WTC11 (cell line): ENCODE measurements around the gene UBE2M. TPM values are rescaled to one million over a fixed set of nuclear protein-coding genes. Genes with fewer than 3 reads are reported as not detected.

Experiments
- ATAC-seq: fragments of 200-7000 bp; cut with Tn5 transposase; 2 replicates; pipeline ENCODE4 v1.10.0; 2021; ENCODE audit warnings: mild to moderate bottlenecking, moderate library complexity
- CTCF ChIA-PET: fragments of 300-600 bp; sonication (Branson Sonifier 250); formaldehyde crosslinking; loops from one replicate; lab custom pipeline; 2021; ENCODE audit warnings: antibody characterized with exemption; lab: Charles Lee
- POLR2A ChIA-PET: fragments of 350-600 bp; sonication (Branson Sonifier 250); formaldehyde crosslinking; loops from one replicate; lab custom pipeline; 2021; ENCODE audit warnings: antibody characterized with exemption; lab: Charles Lee
- DNase-seq: peaks from one replicate; pipeline ENCODE4 v3.0.0; 2021; ENCODE audit warnings: low spot score
- H3K27ac Mint-ChIP-seq: 2 replicates; pipeline ENCODE4 v1.8.0; 2021; ENCODE audit warnings: mixed read lengths
- H3K27me3 Mint-ChIP-seq: 2 replicates; pipeline ENCODE4 v1.8.0; 2021; ENCODE audit warnings: low read depth, mild to moderate bottlenecking, moderate library complexity, mixed read lengths
- H3K36me3 Mint-ChIP-seq: 2 replicates; pipeline ENCODE4 v1.8.0; 2021; ENCODE audit warnings: mixed read lengths
- H3K4me1 Mint-ChIP-seq: 2 replicates; pipeline ENCODE4 v1.8.0; 2022; ENCODE audit warnings: mixed read lengths
- H3K4me3 Mint-ChIP-seq: 2 replicates; pipeline ENCODE4 v1.8.0; 2021; ENCODE audit warnings: mild to moderate bottlenecking, moderate library complexity, mixed read lengths
- H3K9me3 Mint-ChIP-seq: 2 replicates; pipeline ENCODE4 v1.8.0; 2021; ENCODE audit warnings: mixed read lengths
- ATF1 ChIP-seq: sonication (generic); formaldehyde crosslinking; IDR thresholded peaks from 2 replicates; pipeline ENCODE4 v1.8.1; 2023; ENCODE audit warnings: mild to moderate bottlenecking, moderate library complexity, missing genetic modification reagents
- GTF2I ChIP-seq: fragments of 250-450 bp; sonication (Bioruptor Pico); conservative IDR thresholded peaks from 2 replicates; pipeline ENCODE4 v1.4.0; 2021; ENCODE audit warnings: mild to moderate bottlenecking
- HMGA2 ChIP-seq: fragments of 250-450 bp; sonication (Bioruptor Pico); IDR thresholded peaks from 2 replicates; pipeline ENCODE4 v1.4.0; 2021; ENCODE audit warnings: mild to moderate bottlenecking, moderate library complexity
- HMGXB4 ChIP-seq: sonication (generic); formaldehyde crosslinking; IDR thresholded peaks from 2 replicates; pipeline ENCODE4 v1.8.1; 2023; ENCODE audit warnings: mild to moderate bottlenecking, moderate library complexity, missing genetic modification reagents
- JAZF1 ChIP-seq: fragments of 250-450 bp; sonication (Bioruptor Pico); IDR thresholded peaks from 2 replicates; pipeline ENCODE4 v1.9.0; 2021; ENCODE audit warnings: moderate library complexity, mild to moderate bottlenecking, inconsistent platforms
- JUN ChIP-seq: sonication (generic); formaldehyde crosslinking; IDR thresholded peaks from 2 replicates; pipeline ENCODE4 v1.8.0; 2023; ENCODE audit warnings: mild to moderate bottlenecking, missing genetic modification reagents
- MAX ChIP-seq: sonication (generic); formaldehyde crosslinking; IDR thresholded peaks from 2 replicates; pipeline ENCODE4 v1.8.0; 2022; ENCODE audit warnings: mild to moderate bottlenecking, missing genetic modification reagents
- NFE2L1 ChIP-seq: sonication (generic); formaldehyde crosslinking; IDR thresholded peaks from 2 replicates; pipeline ENCODE4 v1.8.1; 2023; ENCODE audit warnings: missing genetic modification reagents
- SOX15 ChIP-seq: fragments of 250-450 bp; sonication (Bioruptor Pico); IDR thresholded peaks from 2 replicates; pipeline ENCODE4 v1.9.0; 2021; ENCODE audit warnings: mild to moderate bottlenecking
- ZBTB43 ChIP-seq: sonication (generic); formaldehyde crosslinking; IDR thresholded peaks from 2 replicates; pipeline ENCODE4 v1.8.1; 2023; ENCODE audit warnings: mild to moderate bottlenecking, missing genetic modification reagents
- ZMAT4 ChIP-seq: fragments of 250-450 bp; sonication (Bioruptor Pico); IDR thresholded peaks from 2 replicates; pipeline ENCODE4 v1.9.0; 2021; ENCODE audit warnings: mild to moderate bottlenecking
- ZNF121 ChIP-seq: sonication (generic); formaldehyde crosslinking; IDR thresholded peaks from 2 replicates; pipeline ENCODE4 v1.8.0; 2023; ENCODE audit warnings: missing genetic modification reagents
- ZNF219 ChIP-seq: sonication (generic); formaldehyde crosslinking; IDR thresholded peaks from 2 replicates; pipeline ENCODE4 v1.8.0; 2023; ENCODE audit warnings: missing genetic modification reagents, mild to moderate bottlenecking, borderline replicate concordance
- ZNF671 ChIP-seq: fragments of 250-450 bp; sonication (Bioruptor Pico); IDR thresholded peaks from 2 replicates; pipeline ENCODE4 v1.8.0; 2021; ENCODE audit warnings: mild to moderate bottlenecking
- total RNA-seq: library from RNA; stranded (reverse); gene quantifications from 3 replicates; pipeline ENCODE4 v1.2.3, GENCODE V29; 2021
- TF ChIP-seq, protein P1 (sequence below): sonication (generic); formaldehyde crosslinking; IDR thresholded peaks from 2 replicates; pipeline ENCODE4 v1.8.1; 2023; ENCODE audit warnings: mild to moderate bottlenecking, missing genetic modification reagents, moderate library complexity
- TF ChIP-seq, protein P2 (sequence below): sonication (generic); formaldehyde crosslinking; IDR thresholded peaks from 2 replicates; pipeline ENCODE4 v1.8.0; 2023; ENCODE audit warnings: missing genetic modification reagents, mild to moderate bottlenecking, borderline replicate concordance

Gene UBE2M
- total RNA-seq, 1 experiment from 2014 or later: 105 TPM

DNA sequence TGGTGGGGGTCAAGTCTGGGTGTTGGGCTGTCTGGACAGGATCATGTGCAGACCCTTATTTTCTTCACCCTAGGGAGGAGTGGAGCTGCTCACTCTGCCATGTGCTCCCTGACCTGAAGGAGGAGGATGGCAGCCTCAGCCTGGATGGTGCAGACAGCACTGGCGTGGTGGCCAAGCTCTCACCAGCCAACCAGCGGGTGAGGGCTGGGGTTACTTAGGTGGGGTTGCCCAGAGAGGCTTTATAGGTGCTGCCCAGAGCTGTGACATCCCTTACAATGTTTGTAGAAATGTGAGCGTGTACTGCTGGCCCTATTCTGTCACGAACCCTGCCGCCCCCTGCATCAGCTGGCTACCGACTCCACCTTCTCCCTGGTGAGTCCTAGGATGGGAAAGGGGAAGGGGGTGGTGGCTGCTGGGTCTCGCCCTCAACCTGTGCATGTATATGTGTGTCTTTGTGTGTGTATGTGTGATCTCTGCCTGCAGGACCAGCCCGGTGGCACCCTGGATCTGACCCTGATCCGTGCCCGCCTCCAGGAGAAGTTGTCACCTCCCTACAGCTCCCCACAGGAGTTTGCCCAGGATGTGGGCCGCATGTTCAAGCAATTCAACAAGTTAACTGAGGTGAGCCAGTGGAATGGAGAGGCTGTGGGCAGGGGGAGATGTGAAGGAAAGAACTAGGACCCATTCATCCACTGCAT lies 8.6 kb downstream of the UBE2M start:
- DNase-seq: no peak
- Mint-ChIP-seq H3K9me3 (no peaks in the 10 kb centered on the region), H3K27me3 (peaks cover 2% of the 10 kb centered on the region), H3K36me3 (peaks cover 78% of the 10 kb centered on the region), H3K27ac (no peak overlapping the region), H3K4me3 (no peak overlapping the region), H3K4me1 (peaks cover 23% of the 10 kb centered on the region)
- CTCF ChIA-PET: no interaction called here
- ATAC-seq: no peak
- POLR2A ChIA-PET: interaction anchor here (0.9 kb wide), 1 partner anchor 30 kb away, joined by 4 read pairs; the partner anchor contains the start of gene ZBTB45
- TF ChIP-seq ZNF671 (CRISPR knock-in tag) (no peak), MAX (CRISPR knock-in tag) (no peak), SOX15 (CRISPR knock-in tag) (no peak), JAZF1 (CRISPR knock-in tag) (no peak), JUN (no peak), ZNF219 (CRISPR knock-in tag) (no peak), NFE2L1 (CRISPR knock-in tag) (no peak), ATF1 (no peak), HMGXB4 (CRISPR knock-in tag) (no peak), GTF2I (CRISPR knock-in tag) (no peak), ZBTB43 (CRISPR knock-in tag) (no peak), ZNF121 (CRISPR knock-in tag) (no peak)
- TF ChIP-seq, protein P1, sequence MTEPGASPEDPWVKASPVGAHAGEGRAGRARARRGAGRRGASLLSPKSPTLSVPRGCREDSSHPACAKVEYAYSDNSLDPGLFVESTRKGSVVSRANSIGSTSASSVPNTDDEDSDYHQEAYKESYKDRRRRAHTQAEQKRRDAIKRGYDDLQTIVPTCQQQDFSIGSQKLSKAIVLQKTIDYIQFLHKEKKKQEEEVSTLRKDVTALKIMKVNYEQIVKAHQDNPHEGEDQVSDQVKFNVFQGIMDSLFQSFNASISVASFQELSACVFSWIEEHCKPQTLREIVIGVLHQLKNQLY (CRISPR knock-in tag): no peak
- TF ChIP-seq, protein P2, sequence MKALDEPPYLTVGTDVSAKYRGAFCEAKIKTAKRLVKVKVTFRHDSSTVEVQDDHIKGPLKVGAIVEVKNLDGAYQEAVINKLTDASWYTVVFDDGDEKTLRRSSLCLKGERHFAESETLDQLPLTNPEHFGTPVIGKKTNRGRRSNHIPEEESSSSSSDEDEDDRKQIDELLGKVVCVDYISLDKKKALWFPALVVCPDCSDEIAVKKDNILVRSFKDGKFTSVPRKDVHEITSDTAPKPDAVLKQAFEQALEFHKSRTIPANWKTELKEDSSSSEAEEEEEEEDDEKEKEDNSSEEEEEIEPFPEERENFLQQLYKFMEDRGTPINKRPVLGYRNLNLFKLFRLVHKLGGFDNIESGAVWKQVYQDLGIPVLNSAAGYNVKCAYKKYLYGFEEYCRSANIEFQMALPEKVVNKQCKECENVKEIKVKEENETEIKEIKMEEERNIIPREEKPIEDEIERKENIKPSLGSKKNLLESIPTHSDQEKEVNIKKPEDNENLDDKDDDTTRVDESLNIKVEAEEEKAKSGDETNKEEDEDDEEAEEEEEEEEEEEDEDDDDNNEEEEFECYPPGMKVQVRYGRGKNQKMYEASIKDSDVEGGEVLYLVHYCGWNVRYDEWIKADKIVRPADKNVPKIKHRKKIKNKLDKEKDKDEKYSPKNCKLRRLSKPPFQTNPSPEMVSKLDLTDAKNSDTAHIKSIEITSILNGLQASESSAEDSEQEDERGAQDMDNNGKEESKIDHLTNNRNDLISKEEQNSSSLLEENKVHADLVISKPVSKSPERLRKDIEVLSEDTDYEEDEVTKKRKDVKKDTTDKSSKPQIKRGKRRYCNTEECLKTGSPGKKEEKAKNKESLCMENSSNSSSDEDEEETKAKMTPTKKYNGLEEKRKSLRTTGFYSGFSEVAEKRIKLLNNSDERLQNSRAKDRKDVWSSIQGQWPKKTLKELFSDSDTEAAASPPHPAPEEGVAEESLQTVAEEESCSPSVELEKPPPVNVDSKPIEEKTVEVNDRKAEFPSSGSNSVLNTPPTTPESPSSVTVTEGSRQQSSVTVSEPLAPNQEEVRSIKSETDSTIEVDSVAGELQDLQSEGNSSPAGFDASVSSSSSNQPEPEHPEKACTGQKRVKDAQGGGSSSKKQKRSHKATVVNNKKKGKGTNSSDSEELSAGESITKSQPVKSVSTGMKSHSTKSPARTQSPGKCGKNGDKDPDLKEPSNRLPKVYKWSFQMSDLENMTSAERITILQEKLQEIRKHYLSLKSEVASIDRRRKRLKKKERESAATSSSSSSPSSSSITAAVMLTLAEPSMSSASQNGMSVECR (CRISPR knock-in tag): no peak

GRCh38 chr19:58548859-58549663 lies 9.3 kb downstream of the UBE2M start:
- no peak overlapping the region for H3K27ac Mint-ChIP-seq
- H3K9me3 Mint-ChIP-seq: no peaks in the 10 kb centered on the region
- ChIA-PET POLR2A (interaction anchor here (0.9 to 2.2 kb wide), 2 partner anchors 29 kb away, joined by 4 to 7 read pairs; partner anchors contain the start of gene ZBTB45), CTCF (no interaction called here)
- no peak for ATAC-seq
- no peak for DNase-seq
- no peak overlapping the region for H3K4me3 Mint-ChIP-seq
- H3K36me3 Mint-ChIP-seq: peaks cover 78% of the 10 kb centered on the region
- peaks cover 2% of the 10 kb centered on the region; the same call in 1 of the 2 replicates for H3K27me3 Mint-ChIP-seq
- no peak for TF ChIP-seq HMGA2
- no peak for TF ChIP-seq ZMAT4 (CRISPR knock-in tag)
- TF ChIP-seq, all 79 proteins: peak for 0
- H3K4me1 Mint-ChIP-seq: peaks cover 20% of the 10 kb centered on the region
